Stomach (tissue), 4 donors: Measurements from ENCODE around the gene FBXO48.

Experiments used
- POLR2AphosphoS5 ChIP-seq, 3 donors: sonication (generic); formaldehyde crosslinking; IDR thresholded peaks; one replicate each; pipeline ENCODE4 v1.6.1; 2016; ENCODE audit warnings: antibody characterized with exemption in 3 of 3
- TF ChIP-seq, protein P1 (sequence below), 7 experiments: fragments of 450-650 bp in 4 of 7; fragments of 200-600 bp in 3 of 7; sonication (generic) in 3 of 7; IDR thresholded peaks; one replicate each; pipeline ENCODE4 v1.5.1; 2016 to 2019; ENCODE audit warnings: antibody characterized with exemption in 7 of 7, control low read depth in 2 of 7, mild to moderate bottlenecking in 1 of 7

DNA sequence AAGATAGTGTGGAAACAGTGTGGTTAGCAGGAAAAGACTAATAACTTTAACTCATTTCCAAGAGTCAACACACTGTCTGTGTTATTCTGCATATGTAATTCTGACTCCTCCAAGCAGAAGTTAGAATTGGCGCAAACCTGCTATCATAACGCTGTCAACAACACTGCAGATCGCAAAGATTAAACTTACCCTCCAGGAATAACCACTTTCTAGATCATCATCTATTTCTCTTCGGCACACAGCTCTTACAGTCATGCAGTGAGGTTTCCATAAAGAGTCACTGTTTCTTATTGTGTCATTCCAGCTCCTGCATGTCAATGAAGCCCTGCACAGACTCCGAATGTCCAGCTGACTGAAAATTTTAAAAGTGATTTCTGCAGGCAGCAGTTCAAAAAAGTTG, 2.4 kb downstream of the FBXO48 start:
- TF ChIP-seq POLR2AphosphoS5 (IDR thresholded peaks at IDR 0.05): no peak
- TF ChIP-seq, protein P1, sequence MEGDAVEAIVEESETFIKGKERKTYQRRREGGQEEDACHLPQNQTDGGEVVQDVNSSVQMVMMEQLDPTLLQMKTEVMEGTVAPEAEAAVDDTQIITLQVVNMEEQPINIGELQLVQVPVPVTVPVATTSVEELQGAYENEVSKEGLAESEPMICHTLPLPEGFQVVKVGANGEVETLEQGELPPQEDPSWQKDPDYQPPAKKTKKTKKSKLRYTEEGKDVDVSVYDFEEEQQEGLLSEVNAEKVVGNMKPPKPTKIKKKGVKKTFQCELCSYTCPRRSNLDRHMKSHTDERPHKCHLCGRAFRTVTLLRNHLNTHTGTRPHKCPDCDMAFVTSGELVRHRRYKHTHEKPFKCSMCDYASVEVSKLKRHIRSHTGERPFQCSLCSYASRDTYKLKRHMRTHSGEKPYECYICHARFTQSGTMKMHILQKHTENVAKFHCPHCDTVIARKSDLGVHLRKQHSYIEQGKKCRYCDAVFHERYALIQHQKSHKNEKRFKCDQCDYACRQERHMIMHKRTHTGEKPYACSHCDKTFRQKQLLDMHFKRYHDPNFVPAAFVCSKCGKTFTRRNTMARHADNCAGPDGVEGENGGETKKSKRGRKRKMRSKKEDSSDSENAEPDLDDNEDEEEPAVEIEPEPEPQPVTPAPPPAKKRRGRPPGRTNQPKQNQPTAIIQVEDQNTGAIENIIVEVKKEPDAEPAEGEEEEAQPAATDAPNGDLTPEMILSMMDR (IDR thresholded peaks at IDR 0.05): no peak
